Spleen (tissue), 11 donors: ENCODE results near the gene SYNE2. TPM values are rescaled to one million over a fixed set of nuclear protein-coding genes. Genes with fewer than 3 reads are reported as not detected.
A peak's percentile ranks its signal among the peaks of the same experiment; 100 is the strongest.

Source experiments
- DNase-seq: peaks from one replicate; pipeline ENCODE4 v3.0.0-alpha.2; 2020
- H3K27ac ChIP-seq, 8 donors: fragments of 200-600 bp; sonication (generic) in 7 of 8; 1 replicate in 4 of 8; 2 replicates in 4 of 8; pipeline versions ENCODE4 v1.5.0 to v1.8.0; 2016 to 2021; ENCODE audit warnings: inconsistent platforms in 4 of 8, mild to moderate bottlenecking in 4 of 8, moderate library complexity in 1 of 8
- H3K27me3 ChIP-seq, 7 donors: fragments of 200-600 bp; sonication (generic) in 6 of 7; replicated peaks in 1 of 7; 1 replicate in 4 of 7; 2 replicates in 3 of 7; pipeline versions ENCODE4 v1.5.0 to v1.8.0; 2016 to 2021; ENCODE audit warnings: inconsistent platforms in 3 of 7, mild to moderate bottlenecking in 1 of 7
- H3K36me3 ChIP-seq, 6 donors: fragments of 200-600 bp; sonication (generic) in 5 of 6; 1 replicate in 4 of 6; 2 replicates in 2 of 6; pipeline versions ENCODE4 v1.5.0 to v1.8.0; 2016 to 2021; ENCODE audit warnings: inconsistent platforms in 2 of 6
- H3K4me1 ChIP-seq, 6 donors: fragments of 200-600 bp; sonication (generic) in 5 of 6; 1 replicate in 3 of 6; 2 replicates in 3 of 6; pipeline versions ENCODE4 v1.5.0 to v1.8.0; 2016 to 2021; ENCODE audit warnings: inconsistent platforms in 3 of 6
- H3K4me3 ChIP-seq, 8 donors: fragments of 200-600 bp; sonication (generic) in 7 of 8; 1 replicate in 4 of 8; 2 replicates in 4 of 8; pipeline versions ENCODE4 v1.5.0 to v1.8.0; 2016 to 2021; ENCODE audit warnings: inconsistent platforms in 4 of 8, mild to moderate bottlenecking in 4 of 8, moderate library complexity in 2 of 8
- H3K9me3 ChIP-seq, 8 donors: fragments of 200-600 bp; sonication (generic) in 7 of 8; 1 replicate in 4 of 8; 2 replicates in 4 of 8; pipeline versions ENCODE4 v1.5.0 to v1.8.0; 2016 to 2021; ENCODE audit warnings: inconsistent platforms in 4 of 8
- POLR2A ChIP-seq, 3 donors: fragments of 450-650 bp; IDR thresholded peaks; one replicate each; pipeline ENCODE4 v1.5.1; 2017; ENCODE audit warnings: antibody characterized with exemption in 3 of 3, mild to moderate bottlenecking in 1 of 3
- POLR2AphosphoS5 ChIP-seq, 3 donors: sonication (generic); formaldehyde crosslinking; IDR thresholded peaks; one replicate each; pipeline ENCODE4 v1.5.1; 2017; ENCODE audit warnings: antibody characterized with exemption in 3 of 3
- WGBS, 5 donors: extraction: QIAGEN DNeasy Blood & Tissue Kit in 3 of 5; methylation state at CpG; one replicate each; pipeline versions ENCODE4 v1.1.5 to v1.1.7; 2013 to 2018; 5-methylcytosine and 5-hydroxymethylcytosine counted together
- intact Hi-C: fragments of 100-400 bp; cut with DNase I; formaldehyde crosslinking; loops from one replicate; pipeline ENCODE4 v1.15.0; 2023; ENCODE audit warnings: low total_unique reads
- polyA plus RNA-seq, 3 donors: library from polyadenylated mRNA; stranded (reverse); fragments of 200-250 nt; gene quantifications; one replicate each; pipeline ENCODE4 v1.2.1, GENCODE V29; 2013
- total RNA-seq, 7 donors: library from RNA; depleted of rRNA in 3 of 7; stranded (reverse); fragments of >200 nt in 3 of 7; fragmentation: NEBNext Ultra II Directional in 4 of 7; extraction: Animal tissue kit (Norgen Biotek cat#: 25700) in 4 of 7; gene quantifications; one replicate each; pipeline versions ENCODE4 v1.1.0 to v1.2.1, GENCODE V29; 2016 to 2021
- TF ChIP-seq, protein P1 (sequence below), 11 experiments: fragments of 200-600 bp in 7 of 11; fragments of 450-650 bp in 4 of 11; sonication (generic) in 4 of 11; IDR thresholded peaks in 8 of 11; conservative IDR thresholded peaks in 3 of 11; 1 replicate in 7 of 11; 2 replicates in 4 of 11; pipeline versions ENCODE4 v1.4.0 to v1.8.0; 2016 to 2021; ENCODE audit warnings: antibody characterized with exemption in 11 of 11, inconsistent platforms in 4 of 11, mild to moderate bottlenecking in 1 of 11
- donor health status: healthy with polysubstance abuse.
- donor health status: DM: no; HTN: no; CAD: no; lungs with moderate emphysema.
- donor health status: DM: no; HTN: no; CAD: no.
- donor health status: Bipolar disorder and iron deficiency.
- donor health status: healthy.
- donor health status: DM: no; HTN: no; CAD: no.
- donor health status: DM: yes; HTN: yes; CAD: no.

The SYNE2 gene
- total and polyA plus RNA-seq, 10 donors: 16.0 to 173 (median 147) TPM

GRCh38 chr14:63908667-63909264 is 56.0 kb downstream of the SYNE2 start:
- peaks cover 4 to 58% (median 31%) of the 10 kb centered on the region in 6 donors for H3K4me1 ChIP-seq
- TF ChIP-seq POLR2A (IDR thresholded peaks at IDR 0.05): no peak
- TF ChIP-seq POLR2AphosphoS5 (IDR thresholded peaks at IDR 0.05): no peak
- TF ChIP-seq, protein P1, sequence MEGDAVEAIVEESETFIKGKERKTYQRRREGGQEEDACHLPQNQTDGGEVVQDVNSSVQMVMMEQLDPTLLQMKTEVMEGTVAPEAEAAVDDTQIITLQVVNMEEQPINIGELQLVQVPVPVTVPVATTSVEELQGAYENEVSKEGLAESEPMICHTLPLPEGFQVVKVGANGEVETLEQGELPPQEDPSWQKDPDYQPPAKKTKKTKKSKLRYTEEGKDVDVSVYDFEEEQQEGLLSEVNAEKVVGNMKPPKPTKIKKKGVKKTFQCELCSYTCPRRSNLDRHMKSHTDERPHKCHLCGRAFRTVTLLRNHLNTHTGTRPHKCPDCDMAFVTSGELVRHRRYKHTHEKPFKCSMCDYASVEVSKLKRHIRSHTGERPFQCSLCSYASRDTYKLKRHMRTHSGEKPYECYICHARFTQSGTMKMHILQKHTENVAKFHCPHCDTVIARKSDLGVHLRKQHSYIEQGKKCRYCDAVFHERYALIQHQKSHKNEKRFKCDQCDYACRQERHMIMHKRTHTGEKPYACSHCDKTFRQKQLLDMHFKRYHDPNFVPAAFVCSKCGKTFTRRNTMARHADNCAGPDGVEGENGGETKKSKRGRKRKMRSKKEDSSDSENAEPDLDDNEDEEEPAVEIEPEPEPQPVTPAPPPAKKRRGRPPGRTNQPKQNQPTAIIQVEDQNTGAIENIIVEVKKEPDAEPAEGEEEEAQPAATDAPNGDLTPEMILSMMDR (IDR thresholded peaks at IDR 0.05 in 8 of 11, conservative IDR thresholded peaks at IDR 0.05 in 3 of 11): no peak
- intact Hi-C loops: no loop called here
- no peaks in the 10 kb centered on the region for H3K9me3 ChIP-seq
- DNase-seq: no peak
- H3K27me3 ChIP-seq: no peaks in the 10 kb centered on the region
- H3K36me3 ChIP-seq: peaks cover 0 to 26% (median 0%) of the 10 kb centered on the region in 6 donors
- peak overlapping the region in 7 of 8 donors; percentile 22 to 70 (median 52) for H3K27ac ChIP-seq
- WGBS, 5 donors: 57 to 68% (median 67%) methylated on average over 4 of the region's 4 CpGs
- peak overlapping the region in 2 of 8 donors; percentile 24 to 39 for H3K4me3 ChIP-seq

- no peak overlapping the region for H3K4me3 ChIP-seq
- TF ChIP-seq, protein P1 (IDR thresholded peaks at IDR 0.05 in 8 of 11, conservative IDR thresholded peaks at IDR 0.05 in 3 of 11): no peak
- TF ChIP-seq POLR2AphosphoS5 (IDR thresholded peaks at IDR 0.05) (no peak), POLR2A (IDR thresholded peaks at IDR 0.05) (no peak)
- H3K9me3 ChIP-seq: no peaks in the 10 kb centered on the region
- DNase-seq: no peak
- H3K27ac ChIP-seq: peak overlapping the region in 2 of 8 donors; percentile 22 to 52
- H3K27me3 ChIP-seq: no peaks in the 10 kb centered on the region
- H3K36me3 ChIP-seq: peaks cover 0 to 26% (median 0%) of the 10 kb centered on the region in 6 donors
- intact Hi-C loops: no loop called here
- peaks cover 4 to 49% (median 26%) of the 10 kb centered on the region in 6 donors for H3K4me1 ChIP-seq
Measured at GRCh38 chr14:63909984-63910383, 57.2 kb downstream of the SYNE2 start.

DNA sequence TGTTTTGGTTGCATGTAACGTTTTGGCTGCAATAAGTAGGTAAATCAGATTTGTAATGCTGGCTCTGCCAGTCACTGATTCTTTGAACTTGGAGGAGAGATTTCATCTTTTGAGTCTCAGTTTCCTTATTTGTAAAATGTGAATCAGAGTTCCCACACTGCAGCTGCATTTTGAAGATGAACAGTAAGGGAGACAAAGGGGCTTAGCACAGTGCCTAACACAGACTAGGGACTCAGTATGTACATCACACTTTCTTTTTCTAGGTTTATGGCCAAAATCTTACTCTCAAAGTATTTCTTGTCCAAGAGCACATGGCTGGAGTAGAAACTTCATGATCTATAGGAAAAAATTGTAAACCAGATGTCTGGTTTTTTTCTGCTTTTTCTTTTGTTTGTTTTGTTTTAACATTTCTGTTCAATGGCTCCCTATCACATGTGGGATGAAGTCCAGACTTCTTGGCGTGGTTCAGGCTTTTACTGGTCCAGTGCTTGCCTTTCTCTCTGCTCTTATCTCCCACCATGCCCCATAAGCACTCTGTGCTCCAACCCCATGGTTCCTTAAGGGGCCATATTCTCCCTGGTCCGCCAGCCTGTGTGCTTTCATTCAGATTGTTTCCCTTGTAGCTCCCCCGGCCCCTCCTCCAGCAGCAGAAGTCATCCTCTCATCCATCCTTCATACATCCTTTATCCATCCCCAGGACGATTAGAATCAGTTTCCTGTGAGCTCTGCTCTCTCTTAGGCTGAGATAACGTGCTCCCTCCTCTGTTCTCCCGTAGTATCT is 58.0 kb downstream of the SYNE2 start:
- H3K4me3 ChIP-seq: no peak overlapping the region
- 69 to 77% (median 75%) methylated on average over 7 of the region's 7 CpGs for WGBS, 5 donors
- H3K27me3 ChIP-seq: no peaks in the 10 kb centered on the region
- no peaks in the 10 kb centered on the region for H3K9me3 ChIP-seq
- intact Hi-C loops: no loop called here
- H3K36me3 ChIP-seq: peaks cover 0 to 26% (median 0%) of the 10 kb centered on the region in 6 donors
- no peak for DNase-seq
- H3K4me1 ChIP-seq: peaks cover 4 to 44% (median 26%) of the 10 kb centered on the region in 6 donors
- TF ChIP-seq POLR2A (IDR thresholded peaks at IDR 0.05) (no peak), POLR2AphosphoS5 (IDR thresholded peaks at IDR 0.05) (no peak)
- TF ChIP-seq, protein P1 (IDR thresholded peaks at IDR 0.05 in 8 of 11, conservative IDR thresholded peaks at IDR 0.05 in 3 of 11): no peak
- H3K27ac ChIP-seq: no peak overlapping the region

DNA sequence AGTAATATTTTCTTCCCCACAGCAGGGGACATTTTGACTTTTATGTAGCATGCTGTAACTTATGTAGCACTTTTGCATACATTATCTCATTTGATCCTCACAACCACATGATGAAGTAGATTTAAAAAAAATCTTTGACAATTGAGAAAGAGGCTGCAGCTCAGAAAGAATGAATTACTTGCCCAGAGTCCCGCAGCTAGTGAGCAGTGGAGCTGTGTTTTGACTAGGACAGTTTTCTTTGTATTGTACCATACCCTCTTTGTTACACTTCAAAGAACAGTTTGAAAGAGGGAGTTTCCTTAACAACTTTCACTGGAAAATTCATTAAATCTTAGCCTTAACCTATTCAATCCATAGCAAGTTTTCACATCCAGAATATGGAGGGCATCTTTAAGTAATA is 58.6 kb downstream of the SYNE2 start:
- no peak for TF ChIP-seq POLR2AphosphoS5 (IDR thresholded peaks at IDR 0.05)
- TF ChIP-seq, protein P1 (IDR thresholded peaks at IDR 0.05 in 8 of 11, conservative IDR thresholded peaks at IDR 0.05 in 3 of 11): no peak
- TF ChIP-seq POLR2A (IDR thresholded peaks at IDR 0.05): no peak

More for the DNA sequence above, 58.6 kb downstream of the SYNE2 start:
- Histone ChIP-seq H3K9me3 (no peaks in the 10 kb centered on the region), H3K4me1 (peaks cover 4 to 44% (median 25%) of the 10 kb centered on the region in 6 donors), H3K27me3 (no peaks in the 10 kb centered on the region), H3K4me3 (no peak overlapping the region), H3K27ac (no peak overlapping the region), H3K36me3 (peaks cover 0 to 26% (median 0%) of the 10 kb centered on the region in 6 donors)
- DNase-seq: no peak
- intact Hi-C loops: no loop called here
- 86 to 97% (median 92%) methylated on average over 1 of the region's 1 CpG for WGBS, 5 donors
